ENCODE results near the gene GDF3.
"Not testable (repeated sequence)": the region's sequence is repeated elsewhere in the genome, so short reads cannot be mapped to it uniquely, and the experiment has no call there.

Gene GDF3

GRCh38 chr12:7695566-7696197 is at the start of gene GDF3:
Gene GDF3, minus strand, starts transcription at chr12:7695775. Its CDS starts 47 bp downstream, at chr12:7695728.
- DNase-seq, result no peak

GRCh38 chr12:7732993-7733392 is 37.4 kb upstream of the GDF3 start:
- no peak for DNase-seq

GRCh38 chr12:7731486-7731885 is 35.9 kb upstream of the GDF3 start:
- DNase-seq, result no peak

GRCh38 chr12:7730984-7731383 is 35.4 kb upstream of the GDF3 start:
- DNase-seq, result not testable (repeated sequence)

GRCh38 chr12:7729746-7730145 is 34.2 kb upstream of the GDF3 start:
- DNase-seq, result no peak

GRCh38 chr12:7723926-7724325 is 28.4 kb upstream of the GDF3 start:
- no peak for DNase-seq

- DNase-seq, result no peak
These were observed 24.6 kb upstream of the GDF3 start for GRCh38 chr12:7719946-7720730.

GRCh38 chr12:7716381-7716780 is 20.8 kb upstream of the GDF3 start:
- no peak for DNase-seq

GRCh38 chr12:7712841-7713442 is 17.4 kb upstream of the GDF3 start:
- no peak for DNase-seq

- DNase-seq, result no peak
These were observed 15.6 kb upstream of the GDF3 start, which contains the start of gene DPPA3 for GRCh38 chr12:7711133-7711532. Gene DPPA3, plus strand, starts transcription at chr12:7711433. Its CDS starts 138 bp downstream, at chr12:7711571.

- DNase-seq, result no peak
These were observed 14.5 kb upstream of the GDF3 start for GRCh38 chr12:7709969-7710675.

GRCh38 chr12:7705846-7706245 is 10.3 kb upstream of the GDF3 start:
- DNase-seq, result no peak

- no peak for DNase-seq
These were observed 376 bp downstream of the GDF3 start for GRCh38 chr12:7695237-7695560.

GRCh38 chr12:7694556-7695236 is 879 bp downstream of the GDF3 start:
- DNase-seq, result no peak

GRCh38 chr12:7693793-7694192 is 1.8 kb downstream of the GDF3 start:
- DNase-seq, result no peak

GRCh38 chr12:7681535-7681934 is 14.0 kb downstream of the GDF3 start:
- DNase-seq, result no peak

- no peak for DNase-seq
These were observed 16.1 kb downstream of the GDF3 start for GRCh38 chr12:7679251-7680045.

GRCh38 chr12:7678744-7679143 is 16.8 kb downstream of the GDF3 start:
- DNase-seq, result no peak

- peak; percentile 26 for DNase-seq
These were observed 18.1 kb downstream of the GDF3 start for GRCh38 chr12:7677432-7677888.

GRCh38 chr12:7675455-7675854 is 20.1 kb downstream of the GDF3 start:
- DNase-seq, result not testable (repeated sequence)

GRCh38 chr12:7668171-7668570 is 27.4 kb downstream of the GDF3 start:
- DNase-seq, result no peak

- DNase-seq, result no peak
These were observed 28.4 kb downstream of the GDF3 start for GRCh38 chr12:7667125-7667524.

All from amniotic stem cell (primary cell).